ENCODE results near the gene DLGAP1.
A peak's percentile ranks its signal among the peaks of the same experiment; 100 is the strongest.

The DLGAP1 gene

GRCh38 chr18:3510024-3510423 lies 945.1 kb downstream of the DLGAP1 start:
- DNase-seq, result no peak

GRCh38 chr18:3508576-3509549 lies 946.2 kb downstream of the DLGAP1 start:
- DNase-seq, result no peak

- no peak for DNase-seq
These were observed 950.5 kb downstream of the DLGAP1 start for GRCh38 chr18:3504637-3505036.

GRCh38 chr18:3502650-3503049 lies 952.5 kb downstream of the DLGAP1 start:
- DNase-seq, result no peak

GRCh38 chr18:3500016-3500415 lies 955.1 kb downstream of the DLGAP1 start:
- DNase-seq, result no peak

- peak; percentile 93 for DNase-seq
These were observed 955.6 kb downstream of the DLGAP1 start for GRCh38 chr18:3499501-3499900.

GRCh38 chr18:3498698-3499471 lies 956.2 kb downstream of the DLGAP1 start:
- DNase-seq, result peak; percentile 36

GRCh38 chr18:3495691-3496430 lies 959.2 kb downstream of the DLGAP1 start:
- no peak for DNase-seq

GRCh38 chr18:3494569-3494968 lies 960.5 kb downstream of the DLGAP1 start:
- no peak for DNase-seq

- DNase-seq, result no peak
These were observed 960.9 kb downstream of the DLGAP1 start for GRCh38 chr18:3494245-3494526.

GRCh38 chr18:3493501-3494244 lies 961.4 kb downstream of the DLGAP1 start:
- DNase-seq, result no peak

GRCh38 chr18:3492721-3493120 lies 962.4 kb downstream of the DLGAP1 start:
- DNase-seq, result no peak

GRCh38 chr18:3491981-3492555 lies 963.0 kb downstream of the DLGAP1 start:
- DNase-seq, result no peak

GRCh38 chr18:3489462-3489861 lies 965.6 kb downstream of the DLGAP1 start:
- DNase-seq, result no peak

- peak; percentile 22 for DNase-seq
These were observed 968.6 kb downstream of the DLGAP1 start for GRCh38 chr18:3486512-3486911.

GRCh38 chr18:3485153-3486149 lies 969.7 kb downstream of the DLGAP1 start:
- no peak for DNase-seq

GRCh38 chr18:3482258-3482657 lies 972.8 kb downstream of the DLGAP1 start:
- no peak for DNase-seq

- peak; percentile 30 for DNase-seq
These were observed 973.4 kb downstream of the DLGAP1 start for GRCh38 chr18:3481696-3482210.

GRCh38 chr18:3480827-3481573 lies 974.1 kb downstream of the DLGAP1 start:
- no peak for DNase-seq

- DNase-seq, result no peak
These were observed 975.1 kb downstream of the DLGAP1 start for GRCh38 chr18:3479978-3480509.

Data from GDM1 (cell line).